CD4-positive, alpha-beta T cell treated with Interleukin-10 for 1 hour (primary cell): ENCODE data around the gene KIF4B.
"Not testable (repeated sequence)": the region's sequence is repeated elsewhere in the genome, so short reads cannot be mapped to it uniquely, and the experiment has no call there.

Source experiments
- DNase-seq: peaks from one replicate; pipeline ENCODE4 v3.0.0-alpha.2; 2020

Gene KIF4B

GRCh38 chr5:155013526-155013925 lies at the start of gene KIF4B:
KIF4B (plus strand) TSS chr5:155013755; CDS start chr5:155013860, 105 bp downstream.
- DNase-seq: no peak

- DNase-seq: no peak
Observed at GRCh38 chr5:154966081-154966841, 47.3 kb upstream of the KIF4B start.

GRCh38 chr5:154966874-154967273 lies 46.7 kb upstream of the KIF4B start:
- DNase-seq: no peak

- DNase-seq: peak; percentile 6
Observed at GRCh38 chr5:154967421-154968024, 46.0 kb upstream of the KIF4B start.

- DNase-seq: no peak
Observed at GRCh38 chr5:154968953-154969352, 44.6 kb upstream of the KIF4B start.

- DNase-seq: no peak
Observed at GRCh38 chr5:154970759-154971158, 42.8 kb upstream of the KIF4B start.

- no peak for DNase-seq
Observed at GRCh38 chr5:154971501-154971900, 42.1 kb upstream of the KIF4B start.

GRCh38 chr5:154972476-154973080 lies 41.0 kb upstream of the KIF4B start:
- DNase-seq: no peak

- DNase-seq: not testable (repeated sequence)
Observed at GRCh38 chr5:154976082-154976481, 37.5 kb upstream of the KIF4B start.

GRCh38 chr5:154977409-154977808 lies 36.1 kb upstream of the KIF4B start:
- DNase-seq: no peak

- not testable (repeated sequence) for DNase-seq
Observed at GRCh38 chr5:154978294-154978693, 35.3 kb upstream of the KIF4B start.

- DNase-seq: no peak
Observed at GRCh38 chr5:154984946-154985516, 28.5 kb upstream of the KIF4B start.

GRCh38 chr5:154986151-154986550 lies 27.4 kb upstream of the KIF4B start:
- no peak for DNase-seq

GRCh38 chr5:154989626-154990025 lies 23.9 kb upstream of the KIF4B start:
- no peak for DNase-seq

GRCh38 chr5:154993461-154993860 lies 20.1 kb upstream of the KIF4B start:
- no peak for DNase-seq

GRCh38 chr5:154995679-154996078 lies 17.9 kb upstream of the KIF4B start:
- DNase-seq: no peak

GRCh38 chr5:154997746-154998145 lies 15.8 kb upstream of the KIF4B start:
- no peak for DNase-seq

GRCh38 chr5:154999865-155000264 lies 13.7 kb upstream of the KIF4B start:
- no peak for DNase-seq

- DNase-seq: no peak
Observed at GRCh38 chr5:155001523-155001922, 12.0 kb upstream of the KIF4B start.

- not testable (repeated sequence) for DNase-seq
Observed at GRCh38 chr5:155002722-155003121, 10.8 kb upstream of the KIF4B start.

GRCh38 chr5:155004138-155004744 lies 9.3 kb upstream of the KIF4B start:
- peak; percentile 13 for DNase-seq

- DNase-seq: not testable (repeated sequence)
Observed at GRCh38 chr5:155006265-155006664, 7.3 kb upstream of the KIF4B start.

GRCh38 chr5:155008669-155009068 lies 4.9 kb upstream of the KIF4B start:
- no peak for DNase-seq
